Neural cell (in vitro differentiated cells): ENCODE data around the gene HOXB1. TPM values are rescaled to one million over a fixed set of nuclear protein-coding genes. Genes with fewer than 3 reads are reported as not detected.

Experiments used
- H2AFZ ChIP-seq: fragments of 200-600, 300-800 bp; sonication (generic), shearing (Covaris generic); 2 replicates; pipeline ENCODE4 v1.6.0; 2014; ENCODE audit warnings: low read depth, mild to moderate bottlenecking, antibody characterized with exemption, low read length, moderate library complexity
- H3F3A ChIP-seq: fragments of 200-600 bp; shearing (Covaris generic); 2 replicates; pipeline ENCODE4 v1.6.1; 2016; ENCODE audit warnings: mild to moderate bottlenecking, moderate library complexity, mixed read lengths, antibody characterized with exemption, low read length; ENCODE audit not compliant: insufficient read depth, poor library complexity, severe bottlenecking
- H3K27ac ChIP-seq: fragments of 200-600, 300-800 bp; sonication (generic), shearing (Covaris generic); 2 replicates; pipeline ENCODE4 v1.5.1; 2014; ENCODE audit warnings: mild to moderate bottlenecking, low read length, moderate library complexity
- H3K27me3 ChIP-seq: fragments of 300-800, 200-600 bp; sonication (generic), shearing (Covaris generic); 2 replicates; pipeline ENCODE4 v1.6.0; 2014; ENCODE audit warnings: mild to moderate bottlenecking, low read depth, low read length, moderate library complexity; ENCODE audit not compliant: insufficient read depth
- H3K36me3 ChIP-seq: fragments of 300-800, 200-600 bp; sonication (generic), shearing (Covaris generic); 2 replicates; pipeline ENCODE4 v1.5.1; 2014; ENCODE audit warnings: mild to moderate bottlenecking, antibody characterized with exemption, low read length, moderate library complexity; ENCODE audit not compliant: insufficient read depth
- H3K4me2 ChIP-seq: fragments of 300-800, 200-600 bp; sonication (generic), shearing (Covaris generic); 2 replicates; pipeline ENCODE4 v1.6.0; 2014; ENCODE audit warnings: mild to moderate bottlenecking, low read length
- H3K4me3 ChIP-seq: fragments of 300-800, 200-600 bp; sonication (generic), shearing (Covaris generic); 2 replicates; pipeline ENCODE4 v1.5.1; 2014; ENCODE audit warnings: mild to moderate bottlenecking, low read length, moderate library complexity
- H3K79me2 ChIP-seq: fragments of 200-600 bp; shearing (Covaris generic); replicated peaks from 2 replicates; pipeline ENCODE4 v1.6.0; 2014; ENCODE audit warnings: mild to moderate bottlenecking, low read length, moderate library complexity; ENCODE audit not compliant: insufficient read depth
- H3K9ac ChIP-seq: fragments of 300-800, 200-600 bp; sonication (generic), shearing (Covaris generic); 2 replicates; pipeline ENCODE4 v1.6.1; 2016; ENCODE audit warnings: mild to moderate bottlenecking, low read length, mixed read lengths
- H3K9me2 ChIP-seq: fragments of 200-600 bp; shearing (Covaris generic); 2 replicates; pipeline ENCODE4 v1.6.1; 2016; ENCODE audit warnings: mild to moderate bottlenecking, low read length, mixed read lengths; ENCODE audit not compliant: insufficient read depth
- H3K9me3 ChIP-seq: fragments of 200-600, 300-800 bp; sonication (generic), shearing (Covaris generic); 2 replicates; pipeline ENCODE4 v1.6.1; 2016; ENCODE audit warnings: mild to moderate bottlenecking, mixed run types, low read length, moderate library complexity, mixed read lengths
- H4K20me1 ChIP-seq: fragments of 200-600 bp; shearing (Covaris generic); 2 replicates; pipeline ENCODE4 v1.6.1; 2016; ENCODE audit warnings: mild to moderate bottlenecking, mixed run types; ENCODE audit not compliant: insufficient read depth
- EP300 ChIP-seq: fragments of 450-650 bp; conservative IDR thresholded peaks from 2 replicates; pipeline ENCODE4 v1.6.1; 2014; ENCODE audit warnings: antibody characterized with exemption, mild to moderate bottlenecking, moderate library complexity; ENCODE audit not compliant: poor library complexity, severe bottlenecking
- EZH2 ChIP-seq: fragments of 200-600, 300-800 bp; shearing (Covaris generic), sonication (generic); IDR thresholded peaks from 2 replicates; pipeline ENCODE4 v1.6.1; 2014; ENCODE audit warnings: antibody characterized with exemption, low read length, borderline replicate concordance, mild to moderate bottlenecking; ENCODE audit not compliant: insufficient read depth, poor library complexity, severe bottlenecking
- MXI1 ChIP-seq: fragments of 450-650 bp; conservative IDR thresholded peaks from 2 replicates; pipeline ENCODE4 v1.6.1; 2014; ENCODE audit warnings: antibody characterized with exemption, mild to moderate bottlenecking; ENCODE audit not compliant: poor library complexity, severe bottlenecking
- POLR2AphosphoS5 ChIP-seq: IDR thresholded peaks from 2 replicates; pipeline ENCODE4 v1.6.1; 2012
- RAD21 ChIP-seq: fragments of 450-650 bp; conservative IDR thresholded peaks from 2 replicates; pipeline ENCODE4 v1.6.1; 2014; ENCODE audit warnings: antibody characterized with exemption, mild to moderate bottlenecking, moderate library complexity
- SMC3 ChIP-seq: fragments of 450-650 bp; conservative IDR thresholded peaks from 2 replicates; pipeline ENCODE4 v1.6.1; 2014; ENCODE audit warnings: antibody characterized with exemption, mild to moderate bottlenecking, moderate library complexity; ENCODE audit not compliant: poor library complexity
- TAF1 ChIP-seq: IDR thresholded peaks from 2 replicates; pipeline ENCODE4 v1.6.1; 2012; ENCODE audit warnings: low read depth
- polyA plus RNA-seq: library from polyadenylated mRNA; depleted of rRNA; stranded (reverse); fragments of >200 nt; gene quantifications from 2 replicates; pipeline ENCODE4 v1.2.3, GENCODE V29; 2014
- TF ChIP-seq, protein P1 (sequence below): IDR thresholded peaks from 2 replicates; pipeline ENCODE4 v1.6.1; 2012; ENCODE audit warnings: borderline replicate concordance

The HOXB1 gene
- polyA plus RNA-seq, 1 donor from 2014 or later = not detected

GRCh38 chr17:48571024-48571818, 40.4 kb upstream of the HOXB1 start:
- Histone ChIP-seq H3K79me2 (no peaks in the 10 kb centered on the region), H3K27ac (no peak overlapping the region), H3K4me2 (no peak overlapping the region), H3K9me2 (no peaks in the 10 kb centered on the region), H3K9me3 (no peaks in the 10 kb centered on the region), H2AFZ (no peak overlapping the region), H4K20me1 (no peaks in the 10 kb centered on the region), H3F3A (no peaks in the 10 kb centered on the region), H3K4me3 (no peak overlapping the region), H3K36me3 (no peaks in the 10 kb centered on the region), H3K9ac (no peak overlapping the region), H3K27me3 (peaks cover 100% of the 10 kb centered on the region)
- TF ChIP-seq EZH2 (no peak), EP300 (no peak), RAD21 (no peak), SMC3 (no peak), POLR2AphosphoS5 (no peak), TAF1 (no peak)
- TF ChIP-seq, protein P1, sequence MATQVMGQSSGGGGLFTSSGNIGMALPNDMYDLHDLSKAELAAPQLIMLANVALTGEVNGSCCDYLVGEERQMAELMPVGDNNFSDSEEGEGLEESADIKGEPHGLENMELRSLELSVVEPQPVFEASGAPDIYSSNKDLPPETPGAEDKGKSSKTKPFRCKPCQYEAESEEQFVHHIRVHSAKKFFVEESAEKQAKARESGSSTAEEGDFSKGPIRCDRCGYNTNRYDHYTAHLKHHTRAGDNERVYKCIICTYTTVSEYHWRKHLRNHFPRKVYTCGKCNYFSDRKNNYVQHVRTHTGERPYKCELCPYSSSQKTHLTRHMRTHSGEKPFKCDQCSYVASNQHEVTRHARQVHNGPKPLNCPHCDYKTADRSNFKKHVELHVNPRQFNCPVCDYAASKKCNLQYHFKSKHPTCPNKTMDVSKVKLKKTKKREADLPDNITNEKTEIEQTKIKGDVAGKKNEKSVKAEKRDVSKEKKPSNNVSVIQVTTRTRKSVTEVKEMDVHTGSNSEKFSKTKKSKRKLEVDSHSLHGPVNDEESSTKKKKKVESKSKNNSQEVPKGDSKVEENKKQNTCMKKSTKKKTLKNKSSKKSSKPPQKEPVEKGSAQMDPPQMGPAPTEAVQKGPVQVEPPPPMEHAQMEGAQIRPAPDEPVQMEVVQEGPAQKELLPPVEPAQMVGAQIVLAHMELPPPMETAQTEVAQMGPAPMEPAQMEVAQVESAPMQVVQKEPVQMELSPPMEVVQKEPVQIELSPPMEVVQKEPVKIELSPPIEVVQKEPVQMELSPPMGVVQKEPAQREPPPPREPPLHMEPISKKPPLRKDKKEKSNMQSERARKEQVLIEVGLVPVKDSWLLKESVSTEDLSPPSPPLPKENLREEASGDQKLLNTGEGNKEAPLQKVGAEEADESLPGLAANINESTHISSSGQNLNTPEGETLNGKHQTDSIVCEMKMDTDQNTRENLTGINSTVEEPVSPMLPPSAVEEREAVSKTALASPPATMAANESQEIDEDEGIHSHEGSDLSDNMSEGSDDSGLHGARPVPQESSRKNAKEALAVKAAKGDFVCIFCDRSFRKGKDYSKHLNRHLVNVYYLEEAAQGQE = no peak

DNA sequence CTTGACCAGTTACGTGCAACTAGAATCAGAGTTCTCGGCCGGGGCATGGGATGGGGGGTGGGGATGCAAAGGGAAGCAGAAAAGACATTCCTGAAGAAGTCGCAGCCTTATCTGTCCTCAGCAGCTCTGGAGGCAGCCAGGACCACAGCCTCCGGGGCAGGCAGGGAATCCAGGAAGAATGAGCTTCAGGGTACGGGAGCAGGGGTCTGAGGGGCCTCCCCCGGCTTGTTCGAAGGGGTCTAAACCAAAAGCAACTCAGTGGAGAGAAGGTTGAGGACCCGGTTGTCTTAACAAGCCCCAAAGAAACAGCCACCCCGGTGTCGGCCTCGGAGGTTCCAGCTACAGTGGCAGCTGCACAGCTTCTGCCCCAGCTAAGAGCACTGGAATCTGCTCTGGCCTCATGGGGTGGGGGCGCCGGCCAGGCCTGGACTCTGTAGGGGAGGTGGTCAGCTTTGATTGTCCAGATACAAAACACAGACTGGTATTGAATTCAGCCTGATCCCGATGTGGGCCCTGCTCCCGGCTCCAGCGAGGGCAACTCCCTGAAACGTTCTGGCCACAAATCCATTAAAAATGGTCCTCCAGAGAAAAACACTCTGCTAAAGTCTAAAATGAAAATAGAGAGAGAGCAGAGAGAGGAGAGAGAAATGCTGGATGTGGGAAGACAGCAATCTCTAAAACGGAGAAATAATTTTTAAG, 39.7 kb upstream of the HOXB1 start:
- no peak overlapping the region for H3K9ac ChIP-seq
- TF ChIP-seq MXI1 (no peak), EZH2 (peak; percentile 62)
- no peaks in the 10 kb centered on the region for H3K9me3 ChIP-seq
- H3K9me2 ChIP-seq = no peaks in the 10 kb centered on the region
- H3K79me2 ChIP-seq = no peaks in the 10 kb centered on the region
- no peaks in the 10 kb centered on the region for H4K20me1 ChIP-seq
- no peak overlapping the region for H3K4me3 ChIP-seq
- no peak overlapping the region for H2AFZ ChIP-seq
- H3K27ac ChIP-seq = no peak overlapping the region
- no peaks in the 10 kb centered on the region for H3F3A ChIP-seq
- no peak overlapping the region for H3K4me2 ChIP-seq
- no peaks in the 10 kb centered on the region for H3K36me3 ChIP-seq
- peaks cover 100% of the 10 kb centered on the region for H3K27me3 ChIP-seq

- Histone ChIP-seq H2AFZ (no peak overlapping the region), H3K79me2 (no peaks in the 10 kb centered on the region), H4K20me1 (no peaks in the 10 kb centered on the region)
Measured at GRCh38 chr17:48569674-48570324, 39.0 kb upstream of the HOXB1 start.

More at GRCh38 chr17:48569674-48570324, 39.0 kb upstream of the HOXB1 start:
- Histone ChIP-seq H3K4me2 (no peak overlapping the region), H3K27me3 (peaks cover 100% of the 10 kb centered on the region), H3K4me3 (no peak overlapping the region), H3K27ac (no peak overlapping the region), H3K36me3 (no peaks in the 10 kb centered on the region), H3F3A (no peaks in the 10 kb centered on the region), H3K9me2 (no peaks in the 10 kb centered on the region), H3K9ac (no peak overlapping the region), H3K9me3 (no peaks in the 10 kb centered on the region)
- TF ChIP-seq RAD21 = no peak
- no peak for TF ChIP-seq EZH2
- TF ChIP-seq MXI1 = no peak
